Mesenchymal stem cell (in vitro differentiated cells and primary cell): ENCODE results near the gene DAB1.

Experiments used
- DNase-seq: peaks from one replicate; pipeline ENCODE4 v3.0.0-alpha.2; 2013
- H2AFZ ChIP-seq: one replicate; pipeline ENCODE4 v1.6.1; 2013; ENCODE audit warnings: low read depth, mild to moderate bottlenecking, control low read depth, inconsistent platforms, low read length, moderate library complexity
- H2AK5ac ChIP-seq: 2 replicates; pipeline ENCODE4 v1.6.1; 2013; ENCODE audit warnings: low read length, moderate library complexity, mild to moderate bottlenecking, inconsistent platforms; ENCODE audit not compliant: severe bottlenecking
- H2BK120ac ChIP-seq: one replicate; pipeline ENCODE4 v1.6.1; 2013; ENCODE audit warnings: low read depth, mild to moderate bottlenecking, inconsistent platforms, low read length, moderate library complexity
- H2BK12ac ChIP-seq, 2 experiments: one replicate each; pipeline ENCODE4 v1.6.1; 2013; ENCODE audit warnings: inconsistent platforms in 2 of 2, low read length in 2 of 2, mild to moderate bottlenecking in 2 of 2, moderate library complexity in 2 of 2, control low read depth in 1 of 2
- H2BK15ac ChIP-seq: one replicate; pipeline ENCODE4 v1.6.1; 2013; ENCODE audit warnings: mild to moderate bottlenecking, low read depth, inconsistent platforms; ENCODE audit not compliant: poor library complexity, severe bottlenecking
- H2BK5ac ChIP-seq: 2 replicates; pipeline ENCODE4 v1.6.1; 2013; ENCODE audit warnings: low read depth, mild to moderate bottlenecking, low read length, control low read depth, inconsistent platforms; ENCODE audit not compliant: poor library complexity, severe bottlenecking
- H3K14ac ChIP-seq, 2 experiments: one replicate each; pipeline ENCODE4 v1.6.1; 2013; ENCODE audit warnings: inconsistent platforms in 2 of 2, low read length in 2 of 2, control low read depth in 1 of 2, mild to moderate bottlenecking in 1 of 2, moderate library complexity in 1 of 2
- H3K18ac ChIP-seq, 2 experiments: one replicate each; pipeline ENCODE4 v1.6.1; 2013; ENCODE audit warnings: inconsistent platforms in 2 of 2, low read length in 2 of 2, control low read depth in 1 of 2, low read depth in 1 of 2, mild to moderate bottlenecking in 1 of 2
- H3K23ac ChIP-seq, 2 experiments: one replicate each; pipeline ENCODE4 v1.6.1; 2013; ENCODE audit warnings: inconsistent platforms in 2 of 2, low read length in 2 of 2, mild to moderate bottlenecking in 2 of 2, moderate library complexity in 2 of 2, control low read depth in 1 of 2
- H3K27ac ChIP-seq: 2 replicates; pipeline ENCODE4 v1.5.1; 2013; ENCODE audit warnings: mild to moderate bottlenecking, moderate library complexity, low read length, control low read depth, inconsistent platforms; ENCODE audit not compliant: poor library complexity, severe bottlenecking
- H3K27me3 ChIP-seq, 2 experiments: 2 replicates each; pipeline versions ENCODE4 v1.6.1 to v1.7.0; 2013; ENCODE audit warnings: low read length in 2 of 2, mild to moderate bottlenecking in 2 of 2, moderate library complexity in 2 of 2, control low read depth in 1 of 2, inconsistent platforms in 1 of 2; ENCODE audit not compliant: control insufficient read depth in 1 of 2, insufficient read depth in 1 of 2
- H3K36me3 ChIP-seq, 2 experiments: 2 replicates each; pipeline versions ENCODE4 v1.6.1 to v1.7.0; 2013; ENCODE audit warnings: low read length in 2 of 2, control low read depth in 1 of 2, inconsistent platforms in 1 of 2, low read depth in 1 of 2, mild to moderate bottlenecking in 1 of 2; ENCODE audit not compliant: insufficient read depth in 2 of 2, control insufficient read depth in 1 of 2
- H3K4ac ChIP-seq, 2 experiments: one replicate each; pipeline ENCODE4 v1.6.1; 2013; ENCODE audit warnings: inconsistent platforms in 2 of 2, low read length in 2 of 2, mild to moderate bottlenecking in 2 of 2, moderate library complexity in 2 of 2, control low read depth in 1 of 2, low read depth in 1 of 2
- H3K4me1 ChIP-seq: 2 replicates; pipeline ENCODE4 v1.6.1; 2013; ENCODE audit warnings: low read depth, low read length, control low read depth; ENCODE audit not compliant: control insufficient read depth, insufficient read depth
- H3K4me2 ChIP-seq: 2 replicates; pipeline ENCODE4 v1.6.1; 2013; ENCODE audit warnings: low read length, mild to moderate bottlenecking, inconsistent platforms; ENCODE audit not compliant: poor library complexity, severe bottlenecking
- H3K4me3 ChIP-seq, 2 experiments: 2 replicates each; pipeline versions ENCODE4 v1.5.1 to v1.7.0; 2013; ENCODE audit warnings: low read length in 2 of 2, mild to moderate bottlenecking in 2 of 2, control low read depth in 1 of 2, low read depth in 1 of 2; ENCODE audit not compliant: insufficient read depth in 1 of 2
- H3K79me1 ChIP-seq: replicated peaks from 2 replicates; pipeline ENCODE4 v1.6.1; 2013; ENCODE audit warnings: mild to moderate bottlenecking, control low read depth, low read length, inconsistent platforms; ENCODE audit not compliant: poor library complexity, severe bottlenecking
- H3K9ac ChIP-seq: 2 replicates; pipeline ENCODE4 v1.7.0; 2013; ENCODE audit warnings: mild to moderate bottlenecking, low read length, moderate library complexity
- H3K9me3 ChIP-seq: 2 replicates; pipeline ENCODE4 v1.7.0; 2013; ENCODE audit warnings: mild to moderate bottlenecking, low read length; ENCODE audit not compliant: control insufficient read depth
- H4K8ac ChIP-seq: one replicate; pipeline ENCODE4 v1.6.1; 2013; ENCODE audit warnings: inconsistent platforms, mild to moderate bottlenecking, low read length, moderate library complexity
- H4K91ac ChIP-seq: one replicate; pipeline ENCODE4 v1.6.1; 2013; ENCODE audit warnings: mild to moderate bottlenecking, low read length, inconsistent platforms
- WGBS: methylation state at CpG from one replicate; pipeline ENCODE4 v1.1.7; 2013; ENCODE audit warnings: mixed read lengths; 5-methylcytosine and 5-hydroxymethylcytosine counted together

DAB1 gene

DNA sequence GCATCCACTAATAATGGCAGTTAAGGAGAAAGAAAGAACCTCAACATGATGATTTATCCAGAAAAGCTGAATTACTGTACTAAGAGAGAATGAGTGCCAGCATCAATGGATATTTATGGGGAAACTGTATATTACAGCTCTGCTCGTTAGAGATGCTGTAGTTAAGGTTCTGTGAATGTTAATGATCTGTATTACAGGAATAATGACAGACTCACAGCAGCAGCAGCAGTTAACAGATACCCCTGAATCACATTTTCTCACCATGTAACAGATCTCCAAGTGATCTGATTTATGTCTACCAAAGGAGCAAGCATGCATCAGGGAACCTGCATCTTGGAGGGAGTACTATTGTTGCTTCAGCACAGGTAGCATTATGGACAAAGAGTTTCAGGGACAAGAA is 377.4 kb downstream of the DAB1 start:
- no peak overlapping the region for H3K4me2 ChIP-seq
- H3K4ac ChIP-seq, result no peak overlapping the region
- no peak overlapping the region for H3K9ac ChIP-seq
- H3K9me3 ChIP-seq, result no peaks in the 10 kb centered on the region
- H3K4me1 ChIP-seq, result no peaks in the 10 kb centered on the region
- H3K23ac ChIP-seq, result no peak overlapping the region
- peaks cover 0 to 4% of the 10 kb centered on the region in 2 experiments for H3K27me3 ChIP-seq
- no peak for DNase-seq
- no peak overlapping the region for H2BK120ac ChIP-seq
- no peaks in the 10 kb centered on the region for H3K79me1 ChIP-seq
- H2AK5ac ChIP-seq, result no peak overlapping the region
- no peak overlapping the region for H3K27ac ChIP-seq
- no peak overlapping the region for H4K8ac ChIP-seq
- no peak overlapping the region for H3K18ac ChIP-seq
- H3K4me3 ChIP-seq, result no peak overlapping the region
- no peak overlapping the region for H2BK15ac ChIP-seq
- no peak overlapping the region for H2AFZ ChIP-seq
- no peak overlapping the region for H3K14ac ChIP-seq
- no peak overlapping the region for H2BK12ac ChIP-seq
- WGBS, result 40% methylated on average over 1 of the region's 1 CpG
- H3K36me3 ChIP-seq, result no peaks in the 10 kb centered on the region
- H4K91ac ChIP-seq, result no peak overlapping the region
- H2BK5ac ChIP-seq, result no peak overlapping the region

DNA sequence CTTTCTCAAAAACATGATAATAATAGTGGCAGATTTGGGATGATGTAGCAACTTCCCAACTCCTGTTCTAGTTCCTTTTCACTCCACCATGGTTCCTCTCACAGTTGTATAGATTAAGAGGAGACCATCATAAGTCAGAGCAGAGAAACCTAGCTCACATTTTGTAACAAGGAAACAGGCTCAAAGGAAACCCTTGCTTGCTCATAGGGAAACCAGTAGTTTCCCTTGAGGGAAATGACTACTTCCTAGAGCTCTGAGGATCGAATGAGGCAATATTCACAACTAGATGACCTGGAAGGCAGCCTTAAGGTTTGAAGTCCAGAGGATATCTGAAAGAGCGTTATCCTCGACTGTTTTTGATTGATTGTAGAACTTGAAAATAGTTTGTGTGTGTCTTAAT is 382.0 kb downstream of the DAB1 start:
- Histone ChIP-seq H2AK5ac (no peak overlapping the region), H2BK120ac (no peak overlapping the region), H3K23ac (no peak overlapping the region), H3K14ac (no peak overlapping the region), H3K9me3 (no peaks in the 10 kb centered on the region), H3K36me3 (no peaks in the 10 kb centered on the region), H2BK15ac (no peak overlapping the region), H4K91ac (no peak overlapping the region), H3K79me1 (no peaks in the 10 kb centered on the region), H3K27me3 (peaks cover 0 to 4% of the 10 kb centered on the region in 2 experiments), H2BK5ac (no peak overlapping the region), H2BK12ac (no peak overlapping the region), H3K18ac (no peak overlapping the region), H3K27ac (no peak overlapping the region), H4K8ac (no peak overlapping the region), H3K9ac (no peak overlapping the region), H3K4me1 (no peaks in the 10 kb centered on the region), H3K4me2 (no peak overlapping the region), H3K4ac (no peak overlapping the region), H2AFZ (no peak overlapping the region), H3K4me3 (no peak overlapping the region)
- DNase-seq, result no peak
- 76% methylated on average over 3 of the region's 3 CpGs for WGBS

DNA sequence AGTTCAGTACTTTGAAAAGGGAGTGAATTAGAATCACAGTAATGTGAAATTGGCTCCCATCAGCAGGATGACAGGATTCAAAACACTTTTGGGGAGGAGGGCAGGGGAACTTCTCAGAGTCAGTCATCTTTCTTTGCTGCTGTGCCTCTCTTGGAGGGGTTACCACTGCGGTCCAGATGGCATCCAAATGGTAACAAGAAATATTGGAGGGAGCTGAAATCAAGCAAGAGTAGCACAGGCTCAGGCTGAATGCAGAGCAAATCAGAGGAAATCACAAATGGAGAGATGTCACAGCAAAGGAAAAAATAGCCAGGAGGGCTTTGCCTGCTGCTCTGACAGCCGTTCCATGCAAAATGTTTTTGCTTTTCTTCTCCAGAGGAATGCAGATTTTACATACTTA is 383.0 kb downstream of the DAB1 start:
- Histone ChIP-seq H3K23ac (no peak overlapping the region), H3K27me3 (peaks cover 0 to 4% of the 10 kb centered on the region in 2 experiments), H2BK120ac (no peak overlapping the region), H2BK15ac (no peak overlapping the region), H3K4ac (no peak overlapping the region), H2AK5ac (no peak overlapping the region), H2AFZ (no peak overlapping the region), H3K4me2 (no peak overlapping the region), H3K4me3 (no peak overlapping the region), H2BK5ac (no peak overlapping the region), H2BK12ac (no peak overlapping the region), H3K36me3 (no peaks in the 10 kb centered on the region), H3K27ac (no peak overlapping the region), H3K79me1 (no peaks in the 10 kb centered on the region), H4K8ac (no peak overlapping the region), H3K14ac (no peak overlapping the region), H3K9ac (no peak overlapping the region), H3K4me1 (no peaks in the 10 kb centered on the region), H3K18ac (no peak overlapping the region), H4K91ac (no peak overlapping the region), H3K9me3 (no peaks in the 10 kb centered on the region)
- 76% methylated on average over 1 of the region's 2 CpGs for WGBS
- no peak for DNase-seq

DNA sequence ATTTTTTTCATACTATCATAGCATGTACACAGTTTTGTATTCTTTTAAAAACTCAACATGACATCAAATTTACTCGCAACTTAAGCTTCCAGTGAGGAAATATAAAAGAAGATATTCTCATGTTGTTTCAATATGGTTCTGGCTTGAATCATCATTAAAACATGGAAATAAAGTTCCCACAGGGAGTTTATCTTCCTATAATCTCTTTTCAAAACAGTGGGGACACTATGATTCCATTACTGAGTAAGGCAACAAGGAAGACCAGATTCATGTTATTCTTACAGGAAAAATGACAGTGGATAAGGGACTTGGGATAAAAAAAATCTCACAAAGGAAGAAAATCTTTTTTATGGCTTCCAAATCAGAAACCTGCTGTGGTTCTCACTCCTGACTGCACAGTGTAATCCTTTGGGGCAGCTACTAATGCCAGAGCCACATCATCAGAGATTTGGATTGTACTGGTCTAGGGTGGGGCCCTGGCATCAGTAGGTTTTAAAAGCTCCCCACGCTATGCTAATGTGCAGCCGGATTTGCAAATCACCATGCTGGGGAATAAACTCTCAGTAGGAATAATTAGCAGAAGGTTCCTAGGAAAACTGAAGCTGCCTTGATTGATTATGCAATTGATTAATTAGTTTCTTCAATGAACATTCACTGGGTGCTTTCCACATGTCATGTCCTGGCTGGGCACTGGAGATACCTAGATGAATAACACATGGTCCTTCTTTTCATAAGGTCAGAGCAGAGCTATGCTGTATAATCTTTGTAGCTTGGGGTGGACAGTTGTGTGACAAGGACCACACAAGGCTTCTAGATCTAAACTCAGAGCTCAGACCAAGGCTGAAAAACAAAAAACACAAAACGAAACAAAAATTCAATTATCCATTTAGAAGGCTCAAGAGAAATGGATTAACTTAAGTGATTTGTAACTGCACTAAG is 386.9 kb downstream of the DAB1 start:
- Histone ChIP-seq H3K27ac (no peak overlapping the region), H3K4me2 (no peak overlapping the region), H3K23ac (no peak overlapping the region), H2BK15ac (no peak overlapping the region), H3K9me3 (no peaks in the 10 kb centered on the region), H3K14ac (no peak overlapping the region), H2AFZ (no peak overlapping the region), H3K4me1 (no peaks in the 10 kb centered on the region), H2BK5ac (no peak overlapping the region), H3K79me1 (no peaks in the 10 kb centered on the region), H4K91ac (no peak overlapping the region), H2BK12ac (no peak overlapping the region), H3K4me3 (no peak overlapping the region), H3K9ac (peak overlapping the region; percentile 19), H2AK5ac (no peak overlapping the region), H3K18ac (no peak overlapping the region), H3K27me3 (no peaks in the 10 kb centered on the region), H3K4ac (no peak overlapping the region), H4K8ac (no peak overlapping the region), H2BK120ac (no peak overlapping the region), H3K36me3 (no peaks in the 10 kb centered on the region)
- WGBS, result 92% methylated on average over 2 of the region's 4 CpGs
- DNase-seq, result no peak
